CD14-positive monocyte (primary cell): ENCODE measurements around the gene CPAMD8. TPM values are rescaled to one million over a fixed set of nuclear protein-coding genes. Genes with fewer than 3 reads are reported as not detected.

Experiments used
- DNase-seq, 3 donors: peaks; one replicate each; pipeline ENCODE4 v3.0.0-alpha.2; 2011 to 2022
- H2AFZ ChIP-seq: 2 replicates; pipeline ENCODE4 v1.6.0; 2012; ENCODE audit warnings: mild to moderate bottlenecking, low read depth, low read length, inconsistent platforms; ENCODE audit not compliant: insufficient read depth, poor library complexity, severe bottlenecking
- H3K27ac ChIP-seq, 2 donors: 1 replicate in 1 of 2; 2 replicates in 1 of 2; pipeline ENCODE4 v1.5.1; 2012 to 2013; ENCODE audit warnings: low read length in 2 of 2, control low read depth in 1 of 2, inconsistent platforms in 1 of 2, low read depth in 1 of 2, mild to moderate bottlenecking in 1 of 2
- H3K27me3 ChIP-seq, 2 donors: one replicate each; pipeline versions ENCODE4 v1.6.0 to v1.6.1; 2011 to 2013; ENCODE audit warnings: low read length in 2 of 2; ENCODE audit not compliant: control insufficient read depth in 2 of 2, insufficient read depth in 2 of 2
- H3K36me3 ChIP-seq, 2 donors: replicated peaks in 1 of 2; 1 replicate in 1 of 2; 2 replicates in 1 of 2; pipeline versions ENCODE4 v1.5.1 to v1.6.1; 2012 to 2013; ENCODE audit warnings: low read length in 2 of 2, control low read depth in 1 of 2, inconsistent platforms in 1 of 2, mild to moderate bottlenecking in 1 of 2; ENCODE audit not compliant: insufficient read depth in 2 of 2, control insufficient read depth in 1 of 2
- H3K4me1 ChIP-seq, 2 donors: 1 replicate in 1 of 2; 2 replicates in 1 of 2; pipeline versions ENCODE4 v1.5.1 to v1.6.1; 2012 to 2013; ENCODE audit warnings: low read length in 2 of 2, control low read depth in 1 of 2, inconsistent platforms in 1 of 2, mild to moderate bottlenecking in 1 of 2, moderate library complexity in 1 of 2; ENCODE audit not compliant: insufficient read depth in 2 of 2, control insufficient read depth in 1 of 2
- H3K4me2 ChIP-seq: replicated peaks from 2 replicates; pipeline ENCODE3; 2012; ENCODE audit warnings: low read length, moderate library complexity, mild to moderate bottlenecking; ENCODE audit not compliant: poor library complexity, severe bottlenecking; ENCODE audit errors: extremely low read depth
- H3K4me3 ChIP-seq, 3 experiments: fragments of 200-600 bp in 1 of 3; sonication (generic) in 1 of 3; replicated peaks in 1 of 3; 1 replicate in 2 of 3; 2 replicates in 1 of 3; pipeline ENCODE4 v1.5.1; 2011 to 2013; ENCODE audit warnings: low read length in 3 of 3, mild to moderate bottlenecking in 3 of 3, control low read depth in 2 of 3, low read depth in 2 of 3, inconsistent platforms in 1 of 3, moderate library complexity in 1 of 3
- H3K79me2 ChIP-seq: 2 replicates; pipeline ENCODE4 v1.6.0; 2012; ENCODE audit warnings: mild to moderate bottlenecking, control low read depth, inconsistent platforms, low read length, moderate library complexity; ENCODE audit not compliant: insufficient read depth
- H3K9ac ChIP-seq: 2 replicates; pipeline ENCODE4 v1.6.0; 2017; ENCODE audit warnings: low read length, mild to moderate bottlenecking; ENCODE audit not compliant: insufficient read depth, poor library complexity, severe bottlenecking
- H3K9me3 ChIP-seq, 2 donors: replicated peaks in 1 of 2; 1 replicate in 1 of 2; 2 replicates in 1 of 2; pipeline versions ENCODE4 v1.5.1 to v1.6.1; 2012 to 2013; ENCODE audit warnings: low read length in 2 of 2, control low read depth in 1 of 2; ENCODE audit not compliant: control insufficient read depth in 1 of 2, insufficient read depth in 1 of 2
- H4K20me1 ChIP-seq: 2 replicates; pipeline ENCODE4 v1.6.0; 2012; ENCODE audit warnings: mild to moderate bottlenecking, low read length, control low read depth, moderate library complexity; ENCODE audit not compliant: insufficient read depth
- H3K27ac Mint-ChIP-seq, 7 donors: one replicate each; pipeline ENCODE4 v1.8.0; 2020; ENCODE audit warnings: mild to moderate bottlenecking in 7 of 7, mixed read lengths in 7 of 7, moderate library complexity in 6 of 7, inconsistent platforms in 2 of 7
- H3K27me3 Mint-ChIP-seq, 3 donors: one replicate each; pipeline ENCODE4 v1.8.0; 2021 to 2022; ENCODE audit warnings: low read depth in 3 of 3, mild to moderate bottlenecking in 3 of 3, mixed read lengths in 3 of 3, moderate library complexity in 3 of 3, inconsistent platforms in 1 of 3
- H3K36me3 Mint-ChIP-seq, 2 donors: one replicate each; pipeline ENCODE4 v1.8.0; 2020; ENCODE audit warnings: mixed read lengths in 2 of 2, inconsistent platforms in 1 of 2, mild to moderate bottlenecking in 1 of 2
- H3K4me1 Mint-ChIP-seq: one replicate; pipeline ENCODE4 v1.8.0; 2020; ENCODE audit warnings: mild to moderate bottlenecking, mixed read lengths
- H3K4me3 Mint-ChIP-seq, 2 donors: one replicate each; pipeline ENCODE4 v1.8.0; 2020; ENCODE audit warnings: mild to moderate bottlenecking in 2 of 2, mixed read lengths in 2 of 2, moderate library complexity in 1 of 2
- H3K9me3 Mint-ChIP-seq, 7 donors: one replicate each; pipeline ENCODE4 v1.8.0; 2020 to 2022; ENCODE audit warnings: mixed read lengths in 7 of 7, mild to moderate bottlenecking in 6 of 7, moderate library complexity in 6 of 7, inconsistent platforms in 2 of 7
- WGBS: methylation state at CpG from one replicate; pipeline ENCODE4 v1.1.5; 2013; ENCODE audit warnings: missing lambda C conversion rate; ENCODE audit not compliant: insufficient coverage; 5-methylcytosine and 5-hydroxymethylcytosine counted together
- intact Hi-C, 2 donors: fragments of 100-400 bp; cut with micrococcal nuclease; formaldehyde crosslinking; loops; one replicate each; pipeline versions ENCODE4 v1.15.0 to v1.15.1; 2023
- polyA plus RNA-seq, 3 donors: library from polyadenylated mRNA; depleted of rRNA in 1 of 3; unstranded in 2 of 3; stranded (reverse) in 1 of 3; fragments of 300-500 nt in 2 of 3; fragments of >200 nt in 1 of 3; fragmentation: Illumina TruSeq in 2 of 3; gene quantifications; 1 replicate in 2 of 3; 2 replicates in 1 of 3; pipeline ENCODE4 v1.2.3, GENCODE V29; 2012 to 2021
- TF ChIP-seq, protein P1 (sequence below): fragments of 200-600 bp; IDR thresholded peaks from one replicate; pipeline ENCODE4 v1.8.0; 2022; ENCODE audit warnings: antibody characterized with exemption, mild to moderate bottlenecking

The CPAMD8 gene
- polyA plus RNA-seq, 3 donors = 5.1 to 53.4 (median 5.4) TPM

DNA sequence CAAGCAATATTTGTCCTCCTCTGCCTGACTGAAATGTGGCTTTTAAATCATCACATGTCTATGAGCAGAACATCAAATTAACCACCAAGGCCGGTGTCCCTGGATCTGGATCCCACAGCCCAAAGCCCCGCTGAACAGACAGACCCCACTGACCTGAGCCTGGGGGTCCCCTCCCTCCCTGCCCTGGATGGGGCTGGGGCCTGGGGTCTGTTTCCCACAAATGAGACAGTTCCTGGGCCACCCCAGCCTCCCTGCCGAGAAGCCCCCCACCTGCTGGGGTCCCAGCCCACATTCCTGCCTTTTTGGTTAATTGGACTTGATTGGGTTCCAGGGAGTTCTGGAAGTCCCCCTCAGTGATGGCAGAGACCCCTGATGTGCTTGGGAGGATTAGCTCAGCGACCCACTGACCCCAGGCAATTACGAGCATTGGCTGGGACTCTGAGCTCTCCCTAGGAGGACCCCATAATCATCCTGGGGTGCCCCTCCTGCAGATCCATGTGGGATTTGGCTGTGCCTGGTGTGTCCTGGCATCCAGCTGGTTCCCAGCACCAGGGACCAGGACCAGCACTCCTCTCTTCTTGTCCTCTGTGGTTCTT is 19.4 kb upstream of the CPAMD8 start:
- no peaks in the 10 kb centered on the region for H3K27me3 ChIP-seq
- H3K4me2 ChIP-seq = no peak overlapping the region
- H4K20me1 ChIP-seq = no peaks in the 10 kb centered on the region
- H3K27me3 Mint-ChIP-seq = peaks cover 8 to 23% (median 16%) of the 10 kb centered on the region in 3 donors
- no peaks in the 10 kb centered on the region for H3K4me1 Mint-ChIP-seq
- peaks cover 0 to 2% (median 0%) of the 10 kb centered on the region in 7 donors for H3K9me3 Mint-ChIP-seq
- intact Hi-C loops = no loop called here
- no peaks in the 10 kb centered on the region for H3K79me2 ChIP-seq
- peaks cover 26% of the 10 kb centered on the region in 2 donors for H3K36me3 Mint-ChIP-seq
- peak overlapping the region in 1 of 7 donors; percentile 2 for H3K27ac Mint-ChIP-seq
- H3K4me1 ChIP-seq = no peaks in the 10 kb centered on the region
- TF ChIP-seq, protein P1, sequence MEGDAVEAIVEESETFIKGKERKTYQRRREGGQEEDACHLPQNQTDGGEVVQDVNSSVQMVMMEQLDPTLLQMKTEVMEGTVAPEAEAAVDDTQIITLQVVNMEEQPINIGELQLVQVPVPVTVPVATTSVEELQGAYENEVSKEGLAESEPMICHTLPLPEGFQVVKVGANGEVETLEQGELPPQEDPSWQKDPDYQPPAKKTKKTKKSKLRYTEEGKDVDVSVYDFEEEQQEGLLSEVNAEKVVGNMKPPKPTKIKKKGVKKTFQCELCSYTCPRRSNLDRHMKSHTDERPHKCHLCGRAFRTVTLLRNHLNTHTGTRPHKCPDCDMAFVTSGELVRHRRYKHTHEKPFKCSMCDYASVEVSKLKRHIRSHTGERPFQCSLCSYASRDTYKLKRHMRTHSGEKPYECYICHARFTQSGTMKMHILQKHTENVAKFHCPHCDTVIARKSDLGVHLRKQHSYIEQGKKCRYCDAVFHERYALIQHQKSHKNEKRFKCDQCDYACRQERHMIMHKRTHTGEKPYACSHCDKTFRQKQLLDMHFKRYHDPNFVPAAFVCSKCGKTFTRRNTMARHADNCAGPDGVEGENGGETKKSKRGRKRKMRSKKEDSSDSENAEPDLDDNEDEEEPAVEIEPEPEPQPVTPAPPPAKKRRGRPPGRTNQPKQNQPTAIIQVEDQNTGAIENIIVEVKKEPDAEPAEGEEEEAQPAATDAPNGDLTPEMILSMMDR = no peak
- no peak overlapping the region for H3K27ac ChIP-seq
- H3K9me3 ChIP-seq = no peaks in the 10 kb centered on the region
- DNase-seq = no peak
- H3K36me3 ChIP-seq = peaks cover 14 to 31% of the 10 kb centered on the region in 2 donors
- H3K4me3 Mint-ChIP-seq = no peak overlapping the region
- WGBS = 91% methylated on average over 4 of the region's 5 CpGs
- no peak overlapping the region for H2AFZ ChIP-seq
- no peak overlapping the region for H3K4me3 ChIP-seq
- no peak overlapping the region for H3K9ac ChIP-seq

- peaks cover 14 to 30% (median 18%) of the 10 kb centered on the region in 3 donors for H3K27me3 Mint-ChIP-seq
- no peaks in the 10 kb centered on the region for H3K4me1 Mint-ChIP-seq
- Histone ChIP-seq H3K79me2 (no peaks in the 10 kb centered on the region), H3K9me3 (no peaks in the 10 kb centered on the region), H4K20me1 (no peaks in the 10 kb centered on the region), H3K4me3 (no peak overlapping the region), H3K27me3 (no peaks in the 10 kb centered on the region), H3K4me2 (no peak overlapping the region), H3K36me3 (peaks cover 0 to 8% of the 10 kb centered on the region in 2 donors), H2AFZ (no peak overlapping the region), H3K27ac (no peak overlapping the region), H3K4me1 (no peaks in the 10 kb centered on the region), H3K9ac (no peak overlapping the region)
- H3K4me3 Mint-ChIP-seq = no peak overlapping the region
- peaks cover 4 to 8% of the 10 kb centered on the region in 2 donors for H3K36me3 Mint-ChIP-seq
- intact Hi-C loops = no loop called here
- TF ChIP-seq, protein P1 = no peak
- WGBS = 83% methylated on average over 7 of the region's 7 CpGs
- DNase-seq = no peak
- peaks cover 0 to 5% (median 0%) of the 10 kb centered on the region in 7 donors for H3K9me3 Mint-ChIP-seq
- H3K27ac Mint-ChIP-seq = no peak overlapping the region
These were observed 17.1 kb upstream of the CPAMD8 start for GRCh38 chr19:17043744-17044143.
